ENCODE results near the gene SPEN. TPM values are rescaled to one million over a fixed set of nuclear protein-coding genes. Genes with fewer than 3 reads are reported as not detected.

Gene SPEN
- polyA plus RNA-seq, 12 donors, result 31.7 to 75.5 (median 34.6) TPM; not detected in 1

- no peak for DNase-seq
Observed at GRCh38 chr1:15934211-15935055, 86.9 kb downstream of the SPEN start.

- no peak for DNase-seq
Observed at GRCh38 chr1:15935056-15935950, 87.8 kb downstream of the SPEN start.

- no peak for DNase-seq
Observed at GRCh38 chr1:15936025-15936424, 88.5 kb downstream of the SPEN start.

GRCh38 chr1:15937146-15937545 lies 89.6 kb downstream of the SPEN start:
- DNase-seq, result no peak

GRCh38 chr1:15937706-15938168 lies 90.2 kb downstream of the SPEN start:
- no peak for DNase-seq

GRCh38 chr1:15938628-15939161 lies 91.2 kb downstream of the SPEN start:
- DNase-seq, result no peak

- DNase-seq, result no peak
Observed at GRCh38 chr1:15939181-15940109, 91.9 kb downstream of the SPEN start.

- DNase-seq, result no peak
Observed at GRCh38 chr1:15940110-15941043, 92.9 kb downstream of the SPEN start.

GRCh38 chr1:15941044-15941840 lies 93.7 kb downstream of the SPEN start:
- DNase-seq, result no peak

- DNase-seq, result no peak
Observed at GRCh38 chr1:15941899-15942660, 94.6 kb downstream of the SPEN start.

- DNase-seq, result no peak
Observed at GRCh38 chr1:15942661-15943327, 95.3 kb downstream of the SPEN start.

GRCh38 chr1:15943328-15943991 lies 96.0 kb downstream of the SPEN start:
- DNase-seq, result no peak

GRCh38 chr1:15943992-15944307 lies 96.4 kb downstream of the SPEN start:
- DNase-seq, result no peak

GRCh38 chr1:15944308-15945010 lies 97.0 kb downstream of the SPEN start:
- DNase-seq, result no peak

GRCh38 chr1:15945011-15945831 lies 97.7 kb downstream of the SPEN start:
- no peak for DNase-seq

All from muscle of arm (tissue), 12 donors.